ENCODE measurements around the gene TSPYL1. TPM values are rescaled to one million over a fixed set of nuclear protein-coding genes. Genes with fewer than 3 reads are reported as not detected.
A peak's percentile ranks its signal among the peaks of the same experiment; 100 is the strongest.

Gene TSPYL1
- total and polyA plus RNA-seq, 4 donors: 25.1 to 39.8 (median 30.2) TPM

DNA sequence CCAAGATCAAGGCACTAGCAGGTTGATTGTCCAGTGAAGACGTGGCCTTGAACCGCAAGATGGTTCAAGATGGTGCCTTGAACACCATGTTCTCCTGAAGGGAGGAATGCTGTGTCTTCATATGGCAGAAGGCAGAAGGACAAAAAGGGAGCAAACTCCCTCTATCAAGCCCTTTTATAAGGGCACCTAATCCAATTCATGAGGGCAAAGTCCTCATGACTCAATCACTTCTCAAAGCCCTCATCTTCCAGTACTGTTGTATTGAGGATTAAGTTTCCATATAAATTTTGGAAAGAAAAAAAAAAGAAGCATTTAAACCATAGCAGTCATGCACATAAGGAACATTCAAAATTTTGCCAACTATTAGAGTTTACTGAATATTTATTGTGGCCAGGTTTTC is 29.9 kb upstream of the TSPYL1 start:
- Histone ChIP-seq H3K27ac (ENCODE audit: low read depth in 1 of 2, low read length in 2 of 2) (no peak overlapping the region), H3K36me3 (ENCODE audit: control insufficient read depth in 4 of 4, insufficient read depth in 3 of 4, low read depth in 1 of 4, low read length in 3 of 4) (no peaks in the 10 kb centered on the region), H3K9me3 (ENCODE audit: control insufficient read depth in 4 of 4, low read length in 3 of 4) (no peaks in the 10 kb centered on the region), H3K4me3 (ENCODE audit: low read depth in 1 of 3, low read length in 3 of 3) (no peak overlapping the region), H3K9ac (ENCODE audit: low read depth in 1 of 2, low read length in 2 of 2) (no peak overlapping the region), H3K27me3 (ENCODE audit: control insufficient read depth in 4 of 4, insufficient read depth in 4 of 4, low read length in 3 of 4) (no peaks in the 10 kb centered on the region), H3K4me1 (ENCODE audit: control insufficient read depth in 4 of 4, insufficient read depth in 4 of 4, low read length in 3 of 4) (peaks cover 5 to 38% (median 23%) of the 10 kb centered on the region in 4 donors)
- WGBS: 49% methylated on average over 2 of the region's 2 CpGs
- TF ChIP-seq TAF1 (conservative IDR thresholded peaks at IDR 0.05) (no peak), HNF4A (conservative IDR thresholded peaks at IDR 0.05) (peak; percentile 64 to 79), HNF4G (IDR thresholded peaks at IDR 0.05) (peak; percentile 42), FOXA2 (IDR thresholded peaks at IDR 0.05) (no peak), GABPA (IDR thresholded peaks at IDR 0.05 in 1 of 2, conservative IDR thresholded peaks at IDR 0.05 in 1 of 2) (no peak), RAD21 (IDR thresholded peaks at IDR 0.05) (no peak)
- TF ChIP-seq, protein P1, sequence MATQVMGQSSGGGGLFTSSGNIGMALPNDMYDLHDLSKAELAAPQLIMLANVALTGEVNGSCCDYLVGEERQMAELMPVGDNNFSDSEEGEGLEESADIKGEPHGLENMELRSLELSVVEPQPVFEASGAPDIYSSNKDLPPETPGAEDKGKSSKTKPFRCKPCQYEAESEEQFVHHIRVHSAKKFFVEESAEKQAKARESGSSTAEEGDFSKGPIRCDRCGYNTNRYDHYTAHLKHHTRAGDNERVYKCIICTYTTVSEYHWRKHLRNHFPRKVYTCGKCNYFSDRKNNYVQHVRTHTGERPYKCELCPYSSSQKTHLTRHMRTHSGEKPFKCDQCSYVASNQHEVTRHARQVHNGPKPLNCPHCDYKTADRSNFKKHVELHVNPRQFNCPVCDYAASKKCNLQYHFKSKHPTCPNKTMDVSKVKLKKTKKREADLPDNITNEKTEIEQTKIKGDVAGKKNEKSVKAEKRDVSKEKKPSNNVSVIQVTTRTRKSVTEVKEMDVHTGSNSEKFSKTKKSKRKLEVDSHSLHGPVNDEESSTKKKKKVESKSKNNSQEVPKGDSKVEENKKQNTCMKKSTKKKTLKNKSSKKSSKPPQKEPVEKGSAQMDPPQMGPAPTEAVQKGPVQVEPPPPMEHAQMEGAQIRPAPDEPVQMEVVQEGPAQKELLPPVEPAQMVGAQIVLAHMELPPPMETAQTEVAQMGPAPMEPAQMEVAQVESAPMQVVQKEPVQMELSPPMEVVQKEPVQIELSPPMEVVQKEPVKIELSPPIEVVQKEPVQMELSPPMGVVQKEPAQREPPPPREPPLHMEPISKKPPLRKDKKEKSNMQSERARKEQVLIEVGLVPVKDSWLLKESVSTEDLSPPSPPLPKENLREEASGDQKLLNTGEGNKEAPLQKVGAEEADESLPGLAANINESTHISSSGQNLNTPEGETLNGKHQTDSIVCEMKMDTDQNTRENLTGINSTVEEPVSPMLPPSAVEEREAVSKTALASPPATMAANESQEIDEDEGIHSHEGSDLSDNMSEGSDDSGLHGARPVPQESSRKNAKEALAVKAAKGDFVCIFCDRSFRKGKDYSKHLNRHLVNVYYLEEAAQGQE (IDR thresholded peaks at IDR 0.05): no peak
- TF ChIP-seq, protein P2, sequence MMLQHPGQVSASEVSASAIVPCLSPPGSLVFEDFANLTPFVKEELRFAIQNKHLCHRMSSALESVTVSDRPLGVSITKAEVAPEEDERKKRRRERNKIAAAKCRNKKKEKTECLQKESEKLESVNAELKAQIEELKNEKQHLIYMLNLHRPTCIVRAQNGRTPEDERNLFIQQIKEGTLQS (IDR thresholded peaks at IDR 0.05): no peak
- DNase-seq (ENCODE audit: low spot score): no peak

DNA sequence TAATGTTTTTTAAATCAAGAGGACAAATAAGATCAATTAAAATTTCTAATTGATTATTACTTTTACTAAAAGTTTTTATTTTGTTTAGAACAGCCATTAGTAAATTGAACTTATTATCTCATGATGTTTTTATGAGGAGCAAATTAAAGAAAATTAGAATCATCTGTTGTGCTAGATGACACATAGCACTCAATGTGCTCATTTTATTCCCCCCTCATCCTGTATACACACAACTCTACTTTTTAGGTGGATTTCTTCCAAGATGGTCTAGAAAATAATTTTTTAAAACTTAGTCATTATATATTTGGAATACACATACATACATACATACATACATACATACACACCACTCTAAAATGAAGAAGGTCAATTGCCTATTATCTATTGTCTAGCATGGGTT is 29.3 kb upstream of the TSPYL1 start:
- no peak for DNase-seq (ENCODE audit: low spot score)
- H3K9ac ChIP-seq (ENCODE audit: low read depth in 1 of 2, low read length in 2 of 2): no peak overlapping the region
- H3K36me3 ChIP-seq (ENCODE audit: control insufficient read depth in 4 of 4, insufficient read depth in 3 of 4, low read depth in 1 of 4, low read length in 3 of 4): no peaks in the 10 kb centered on the region
- no peaks in the 10 kb centered on the region for H3K9me3 ChIP-seq (ENCODE audit: control insufficient read depth in 4 of 4, low read length in 3 of 4)
- H3K27me3 ChIP-seq (ENCODE audit: control insufficient read depth in 4 of 4, insufficient read depth in 4 of 4, low read length in 3 of 4): no peaks in the 10 kb centered on the region
- TF ChIP-seq YY1 (IDR thresholded peaks at IDR 0.05) (no peak), TAF1 (conservative IDR thresholded peaks at IDR 0.05) (no peak), HNF4G (IDR thresholded peaks at IDR 0.05) (no peak), RXRA (IDR thresholded peaks at IDR 0.05) (no peak), NR2F2 (IDR thresholded peaks at IDR 0.05) (no peak)
- H3K4me3 ChIP-seq (ENCODE audit: low read depth in 1 of 3, low read length in 3 of 3): no peak overlapping the region
- peaks cover 8 to 45% (median 29%) of the 10 kb centered on the region in 4 donors for H3K4me1 ChIP-seq (ENCODE audit: control insufficient read depth in 4 of 4, insufficient read depth in 4 of 4, low read length in 3 of 4)
- no peak overlapping the region for H3K27ac ChIP-seq (ENCODE audit: low read depth in 1 of 2, low read length in 2 of 2)

DNA sequence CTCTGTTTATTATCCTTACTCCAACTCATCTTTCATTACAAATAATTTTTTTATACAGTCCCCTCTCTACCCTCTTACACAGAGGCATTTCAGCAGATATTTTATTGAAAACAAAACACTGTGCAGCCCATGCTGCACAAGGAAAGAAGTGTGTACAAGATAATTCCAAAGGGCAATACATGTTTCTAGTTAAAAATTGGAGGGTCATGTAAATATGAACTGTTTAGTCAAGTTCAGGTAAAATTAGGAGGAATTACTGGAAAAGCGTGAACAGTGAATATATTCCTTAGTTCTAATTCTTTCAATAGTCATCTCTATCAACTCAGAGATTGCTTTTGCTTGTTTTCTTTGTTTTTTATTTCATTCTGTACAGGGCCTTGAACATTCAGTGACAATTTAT is 27.9 kb upstream of the TSPYL1 start:
- Histone ChIP-seq H3K9ac (ENCODE audit: low read depth in 1 of 2, low read length in 2 of 2) (no peak overlapping the region), H3K4me1 (ENCODE audit: control insufficient read depth in 4 of 4, insufficient read depth in 4 of 4, low read length in 3 of 4) (peaks cover 9 to 43% (median 29%) of the 10 kb centered on the region in 4 donors), H3K27ac (ENCODE audit: low read depth in 1 of 2, low read length in 2 of 2) (peak overlapping the region; percentile 47 to 48), H3K4me3 (ENCODE audit: low read depth in 1 of 3, low read length in 3 of 3) (no peak overlapping the region), H3K9me3 (ENCODE audit: control insufficient read depth in 4 of 4, low read length in 3 of 4) (no peaks in the 10 kb centered on the region), H3K27me3 (ENCODE audit: control insufficient read depth in 4 of 4, insufficient read depth in 4 of 4, low read length in 3 of 4) (no peaks in the 10 kb centered on the region), H3K36me3 (ENCODE audit: control insufficient read depth in 4 of 4, insufficient read depth in 3 of 4, low read depth in 1 of 4, low read length in 3 of 4) (no peaks in the 10 kb centered on the region)
- DNase-seq (ENCODE audit: low spot score): no peak
- 48% methylated on average over 1 of the region's 1 CpG for WGBS
- peak; percentile 52 to 54 for TF ChIP-seq HNF4A (conservative IDR thresholded peaks at IDR 0.05)
- TF ChIP-seq TAF1 (conservative IDR thresholded peaks at IDR 0.05): no peak
- TF ChIP-seq, protein P3, sequence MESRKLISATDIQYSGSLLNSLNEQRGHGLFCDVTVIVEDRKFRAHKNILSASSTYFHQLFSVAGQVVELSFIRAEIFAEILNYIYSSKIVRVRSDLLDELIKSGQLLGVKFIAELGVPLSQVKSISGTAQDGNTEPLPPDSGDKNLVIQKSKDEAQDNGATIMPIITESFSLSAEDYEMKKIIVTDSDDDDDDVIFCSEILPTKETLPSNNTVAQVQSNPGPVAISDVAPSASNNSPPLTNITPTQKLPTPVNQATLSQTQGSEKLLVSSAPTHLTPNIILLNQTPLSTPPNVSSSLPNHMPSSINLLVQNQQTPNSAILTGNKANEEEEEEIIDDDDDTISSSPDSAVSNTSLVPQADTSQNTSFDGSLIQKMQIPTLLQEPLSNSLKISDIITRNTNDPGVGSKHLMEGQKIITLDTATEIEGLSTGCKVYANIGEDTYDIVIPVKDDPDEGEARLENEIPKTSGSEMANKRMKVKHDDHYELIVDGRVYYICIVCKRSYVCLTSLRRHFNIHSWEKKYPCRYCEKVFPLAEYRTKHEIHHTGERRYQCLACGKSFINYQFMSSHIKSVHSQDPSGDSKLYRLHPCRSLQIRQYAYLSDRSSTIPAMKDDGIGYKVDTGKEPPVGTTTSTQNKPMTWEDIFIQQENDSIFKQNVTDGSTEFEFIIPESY (IDR thresholded peaks at IDR 0.05): no peak
- TF ChIP-seq SP1 (IDR thresholded peaks at IDR 0.05): peak; percentile 29
- TF ChIP-seq, protein P4, sequence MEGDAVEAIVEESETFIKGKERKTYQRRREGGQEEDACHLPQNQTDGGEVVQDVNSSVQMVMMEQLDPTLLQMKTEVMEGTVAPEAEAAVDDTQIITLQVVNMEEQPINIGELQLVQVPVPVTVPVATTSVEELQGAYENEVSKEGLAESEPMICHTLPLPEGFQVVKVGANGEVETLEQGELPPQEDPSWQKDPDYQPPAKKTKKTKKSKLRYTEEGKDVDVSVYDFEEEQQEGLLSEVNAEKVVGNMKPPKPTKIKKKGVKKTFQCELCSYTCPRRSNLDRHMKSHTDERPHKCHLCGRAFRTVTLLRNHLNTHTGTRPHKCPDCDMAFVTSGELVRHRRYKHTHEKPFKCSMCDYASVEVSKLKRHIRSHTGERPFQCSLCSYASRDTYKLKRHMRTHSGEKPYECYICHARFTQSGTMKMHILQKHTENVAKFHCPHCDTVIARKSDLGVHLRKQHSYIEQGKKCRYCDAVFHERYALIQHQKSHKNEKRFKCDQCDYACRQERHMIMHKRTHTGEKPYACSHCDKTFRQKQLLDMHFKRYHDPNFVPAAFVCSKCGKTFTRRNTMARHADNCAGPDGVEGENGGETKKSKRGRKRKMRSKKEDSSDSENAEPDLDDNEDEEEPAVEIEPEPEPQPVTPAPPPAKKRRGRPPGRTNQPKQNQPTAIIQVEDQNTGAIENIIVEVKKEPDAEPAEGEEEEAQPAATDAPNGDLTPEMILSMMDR (IDR thresholded peaks at IDR 0.05; ENCODE audit: low read depth, low read length, missing input control): no peak
- TF ChIP-seq, protein P2 (IDR thresholded peaks at IDR 0.05): no peak
- TF ChIP-seq RAD21 (IDR thresholded peaks at IDR 0.05): no peak
- TF ChIP-seq NR2F2 (IDR thresholded peaks at IDR 0.05): no peak
- TF ChIP-seq, protein P1 (IDR thresholded peaks at IDR 0.05): no peak
- no peak for TF ChIP-seq FOXA1 (IDR thresholded peaks at IDR 0.05)
- peak; percentile 70 for TF ChIP-seq FOXA2 (IDR thresholded peaks at IDR 0.05)
- TF ChIP-seq JUND (IDR thresholded peaks at IDR 0.05): no peak
- no peak for TF ChIP-seq HNF4G (IDR thresholded peaks at IDR 0.05)

All from liver (tissue), 9 donors.